ENCODE measurements around the gene MED14.

- TF ChIP-seq CTCF (IDR thresholded peaks at IDR 0.05 in 8 of 11, conservative IDR thresholded peaks at IDR 0.05 in 3 of 11) (no peak), POLR2A (IDR thresholded peaks at IDR 0.05) (no peak)
These were observed 64.2 kb downstream of the MED14 start for GRCh38 chrX:40671126-40671525.

Measured in spleen (tissue), 7 donors.